ENCODE measurements around the gene KLHDC9. TPM values are rescaled to one million over a fixed set of nuclear protein-coding genes. Genes with fewer than 3 reads are reported as not detected.

The KLHDC9 gene
- total and polyA plus RNA-seq, 9 of the 15 experiments (the other 6 are each of a cell fraction or from before 2014, with no cell fraction given): not detected

DNA sequence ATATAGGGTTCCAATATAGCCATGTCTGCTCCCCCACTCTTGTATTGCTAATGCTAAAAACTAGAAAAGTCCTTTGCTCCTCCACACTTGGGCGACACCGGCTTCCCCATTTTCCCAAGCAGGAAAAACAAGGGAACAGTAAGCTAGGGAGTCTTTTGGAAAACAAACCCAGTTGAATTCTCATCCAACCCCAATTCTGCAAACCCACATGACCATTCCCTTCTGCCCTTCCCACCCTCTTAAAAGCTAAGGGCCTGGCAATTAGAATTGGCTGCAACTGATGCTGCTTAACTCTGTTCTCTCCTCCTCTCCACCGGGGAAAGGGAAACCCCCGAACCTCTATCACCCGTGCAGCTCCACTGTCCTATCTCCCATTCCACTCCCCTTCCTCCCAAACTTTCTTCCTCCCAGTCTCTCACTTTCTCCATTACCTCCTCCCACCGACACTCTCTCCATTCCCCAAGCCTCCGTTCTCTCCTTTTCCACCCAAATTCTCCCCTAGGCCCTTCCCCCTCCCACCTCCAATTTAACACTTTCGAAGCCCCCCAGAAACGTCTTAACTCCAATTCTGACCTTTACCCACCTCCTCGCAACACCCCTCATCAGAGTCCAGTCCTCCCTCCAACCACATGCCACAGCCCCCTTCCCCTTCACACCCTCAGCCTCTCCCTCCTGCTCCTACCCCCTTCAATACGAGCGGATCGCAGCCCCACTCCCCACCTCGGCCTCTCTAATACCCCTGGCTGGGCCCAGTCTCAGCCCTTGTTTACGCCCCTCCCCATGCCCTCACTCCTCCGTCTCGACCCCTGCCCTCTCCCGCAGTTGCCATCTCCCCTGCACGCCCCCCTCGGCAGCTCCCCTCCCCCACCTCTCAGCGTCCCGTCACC, 33.6 kb downstream of the KLHDC9 start (continued):
- no peak for TF ChIP-seq NR2C1 (IDR thresholded peaks at IDR 0.05)
- TF ChIP-seq NR2C1 (tag; IDR thresholded peaks at IDR 0.05): no peak
- no peak for TF ChIP-seq STAT5B (CRISPR knock-in tag; IDR thresholded peaks at IDR 0.05)
- peak; percentile 88; the same call in 1 of the 2 replicates for TF ChIP-seq HLTF (IDR thresholded peaks at IDR 0.05)
- TF ChIP-seq ARID1B (IDR thresholded peaks at IDR 0.05): peak; percentile 54
- no peak for TF ChIP-seq RFX5 (IDR thresholded peaks at IDR 0.05; ENCODE audit: low read depth, low read length)
- no peak for TF ChIP-seq FOXP1 (CRISPR knock-in tag; IDR thresholded peaks at IDR 0.05)
- TF ChIP-seq, protein P1, sequence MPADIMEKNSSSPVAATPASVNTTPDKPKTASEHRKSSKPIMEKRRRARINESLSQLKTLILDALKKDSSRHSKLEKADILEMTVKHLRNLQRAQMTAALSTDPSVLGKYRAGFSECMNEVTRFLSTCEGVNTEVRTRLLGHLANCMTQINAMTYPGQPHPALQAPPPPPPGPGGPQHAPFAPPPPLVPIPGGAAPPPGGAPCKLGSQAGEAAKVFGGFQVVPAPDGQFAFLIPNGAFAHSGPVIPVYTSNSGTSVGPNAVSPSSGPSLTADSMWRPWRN (IDR thresholded peaks at IDR 0.05; ENCODE audit: low read depth): no peak
- no peak for TF ChIP-seq NR1H2 (CRISPR knock-in tag; IDR thresholded peaks at IDR 0.05)
- no peak for TF ChIP-seq ERF (CRISPR knock-in tag; IDR thresholded peaks at IDR 0.05)
- TF ChIP-seq CBFA2T3 (IDR thresholded peaks at IDR 0.05): peak; percentile 11; the same call in 1 of the 2 replicates
- TF ChIP-seq ATF7 (IDR thresholded peaks at IDR 0.05): no peak
- 0 out of 2 replicates have a peak, but pooled peaks have one; percentile 13 for TF ChIP-seq SNIP1 (IDR thresholded peaks at IDR 0.05; ENCODE audit: low read depth)
- TF ChIP-seq MCM3 (IDR thresholded peaks at IDR 0.05): no peak
- no peak for TF ChIP-seq ZFP1 (CRISPR knock-in tag; IDR thresholded peaks at IDR 0.05)
- peak; percentile 55; the same call in 1 of the 2 replicates for TF ChIP-seq SMARCA4 (IDR thresholded peaks at IDR 0.05)
- no peak for TF ChIP-seq RB1 (IDR thresholded peaks at IDR 0.05; ENCODE audit: low read depth)
- no peak for TF ChIP-seq ZNF561 (CRISPR knock-in tag; conservative IDR thresholded peaks at IDR 0.05)
- no peak for TF ChIP-seq ZNF445 (CRISPR knock-in tag; IDR thresholded peaks at IDR 0.05; ENCODE audit: low read depth)
- TF ChIP-seq ZNF253 (CRISPR knock-in tag; conservative IDR thresholded peaks at IDR 0.05): no peak
- TF ChIP-seq ZSCAN32 (CRISPR knock-in tag; IDR thresholded peaks at IDR 0.05): no peak
- TF ChIP-seq FOXJ2 (tag; IDR thresholded peaks at IDR 0.05): no peak
- TF ChIP-seq MCM7 (IDR thresholded peaks at IDR 0.05): peak in 1 of 2 experiments; percentile 30; a peak in 1 of 4 replicates
- TF ChIP-seq ZNF311 (CRISPR knock-in tag; IDR thresholded peaks at IDR 0.05): no peak
- TF ChIP-seq ZFX (CRISPR knock-in tag; IDR thresholded peaks at IDR 0.05): 0 out of 2 replicates have a peak, but pooled peaks have one; percentile 63
- no peak for TF ChIP-seq ZNF124 (CRISPR knock-in tag; IDR thresholded peaks at IDR 0.05)
- no peak for TF ChIP-seq SAFB (IDR thresholded peaks at IDR 0.05; ENCODE audit: borderline replicate concordance, low read depth, low read length)
- TF ChIP-seq, protein P2, sequence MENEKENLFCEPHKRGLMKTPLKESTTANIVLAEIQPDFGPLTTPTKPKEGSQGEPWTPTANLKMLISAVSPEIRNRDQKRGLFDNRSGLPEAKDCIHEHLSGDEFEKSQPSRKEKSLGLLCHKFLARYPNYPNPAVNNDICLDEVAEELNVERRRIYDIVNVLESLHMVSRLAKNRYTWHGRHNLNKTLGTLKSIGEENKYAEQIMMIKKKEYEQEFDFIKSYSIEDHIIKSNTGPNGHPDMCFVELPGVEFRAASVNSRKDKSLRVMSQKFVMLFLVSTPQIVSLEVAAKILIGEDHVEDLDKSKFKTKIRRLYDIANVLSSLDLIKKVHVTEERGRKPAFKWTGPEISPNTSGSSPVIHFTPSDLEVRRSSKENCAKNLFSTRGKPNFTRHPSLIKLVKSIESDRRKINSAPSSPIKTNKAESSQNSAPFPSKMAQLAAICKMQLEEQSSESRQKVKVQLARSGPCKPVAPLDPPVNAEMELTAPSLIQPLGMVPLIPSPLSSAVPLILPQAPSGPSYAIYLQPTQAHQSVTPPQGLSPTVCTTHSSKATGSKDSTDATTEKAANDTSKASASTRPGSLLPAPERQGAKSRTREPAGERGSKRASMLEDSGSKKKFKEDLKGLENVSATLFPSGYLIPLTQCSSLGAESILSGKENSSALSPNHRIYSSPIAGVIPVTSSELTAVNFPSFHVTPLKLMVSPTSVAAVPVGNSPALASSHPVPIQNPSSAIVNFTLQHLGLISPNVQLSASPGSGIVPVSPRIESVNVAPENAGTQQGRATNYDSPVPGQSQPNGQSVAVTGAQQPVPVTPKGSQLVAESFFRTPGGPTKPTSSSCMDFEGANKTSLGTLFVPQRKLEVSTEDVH (IDR thresholded peaks at IDR 0.05; ENCODE audit: low read depth, partially characterized antibody): peak; percentile 24
- TF ChIP-seq, protein P3, sequence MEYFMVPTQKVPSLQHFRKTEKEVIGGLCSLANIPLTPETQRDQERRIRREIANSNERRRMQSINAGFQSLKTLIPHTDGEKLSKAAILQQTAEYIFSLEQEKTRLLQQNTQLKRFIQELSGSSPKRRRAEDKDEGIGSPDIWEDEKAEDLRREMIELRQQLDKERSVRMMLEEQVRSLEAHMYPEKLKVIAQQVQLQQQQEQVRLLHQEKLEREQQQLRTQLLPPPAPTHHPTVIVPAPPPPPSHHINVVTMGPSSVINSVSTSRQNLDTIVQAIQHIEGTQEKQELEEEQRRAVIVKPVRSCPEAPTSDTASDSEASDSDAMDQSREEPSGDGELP (CRISPR knock-in tag; IDR thresholded peaks at IDR 0.05; ENCODE audit: borderline replicate concordance): no peak

Data from K562 (cell line).